Measurements from ENCODE around the gene TNFRSF19.

GRCh38 chr13:23575632-23576031, 5.4 kb downstream of the TNFRSF19 start:
- no peak for TF ChIP-seq CTCF (IDR thresholded peaks at IDR 0.05)
- no peak for TF ChIP-seq POLR2A (IDR thresholded peaks at IDR 0.05)

All from testis (tissue), 2 donors.